ENCODE data around the gene RTN4R.

Gene RTN4R

GRCh38 chr22:20235389-20235991 lies 32.6 kb downstream of the RTN4R start:
- POLR2A ChIA-PET: interaction anchor here (1.2 kb wide), 1 partner anchor 30 kb away, joined by 3 read pairs; no protein-coding TSS in a partner anchor
- TF ChIP-seq SP1 (IDR thresholded peaks at IDR 0.05) (no peak), LEF1 (IDR thresholded peaks at IDR 0.05; ENCODE audit: borderline replicate concordance) (no peak), ARNT (IDR thresholded peaks at IDR 0.05) (no peak), FOXK2 (IDR thresholded peaks at IDR 0.05) (no peak), HDGF (IDR thresholded peaks at IDR 0.05; ENCODE audit: borderline replicate concordance) (no peak)
- TF ChIP-seq, protein P1, sequence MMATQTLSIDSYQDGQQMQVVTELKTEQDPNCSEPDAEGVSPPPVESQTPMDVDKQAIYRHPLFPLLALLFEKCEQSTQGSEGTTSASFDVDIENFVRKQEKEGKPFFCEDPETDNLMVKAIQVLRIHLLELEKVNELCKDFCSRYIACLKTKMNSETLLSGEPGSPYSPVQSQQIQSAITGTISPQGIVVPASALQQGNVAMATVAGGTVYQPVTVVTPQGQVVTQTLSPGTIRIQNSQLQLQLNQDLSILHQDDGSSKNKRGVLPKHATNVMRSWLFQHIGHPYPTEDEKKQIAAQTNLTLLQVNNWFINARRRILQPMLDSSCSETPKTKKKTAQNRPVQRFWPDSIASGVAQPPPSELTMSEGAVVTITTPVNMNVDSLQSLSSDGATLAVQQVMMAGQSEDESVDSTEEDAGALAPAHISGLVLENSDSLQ (IDR thresholded peaks at IDR 0.05): no peak
- no peak for DNase-seq (ENCODE audit: extremely low spot score)
- CTCF ChIA-PET: interaction anchor here (0.6 to 1.4 kb wide), 3 partner anchors 8 to 80 kb away, joined by 3 to 4 read pairs (median 3); no protein-coding TSS in a partner anchor

DNA sequence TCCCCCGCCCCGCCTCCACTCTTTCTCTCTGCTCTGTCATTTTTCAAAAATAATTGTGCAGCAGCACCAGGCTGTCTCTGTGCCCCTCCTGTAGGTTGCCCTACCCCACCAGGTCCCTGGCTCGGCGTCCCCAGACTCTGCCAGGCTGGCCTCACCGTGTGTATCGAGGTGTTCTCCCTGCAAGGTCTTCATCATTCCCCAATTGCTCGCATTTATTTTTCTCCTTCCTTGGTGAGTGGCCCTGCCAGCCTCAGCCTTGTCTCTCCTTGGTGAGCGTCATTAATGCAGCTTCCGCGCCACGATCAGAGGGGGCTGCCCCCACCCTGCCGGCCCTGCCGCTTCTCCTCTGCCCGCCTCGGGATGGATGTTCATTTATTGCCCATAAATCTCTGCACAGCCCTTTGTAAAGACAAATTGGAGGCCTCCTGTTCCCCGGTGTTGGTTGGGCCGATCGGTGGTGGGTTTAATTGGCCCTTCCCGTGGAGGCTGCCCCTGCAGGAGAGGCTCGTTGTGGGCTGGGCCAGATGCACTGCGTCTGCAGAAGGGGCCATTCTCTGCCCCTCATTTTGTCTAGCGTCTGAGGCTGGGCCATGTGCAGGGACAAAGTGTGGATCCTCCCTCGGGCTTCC lies 33.2 kb downstream of the RTN4R start:
- CTCF ChIA-PET: no interaction called here

DNA sequence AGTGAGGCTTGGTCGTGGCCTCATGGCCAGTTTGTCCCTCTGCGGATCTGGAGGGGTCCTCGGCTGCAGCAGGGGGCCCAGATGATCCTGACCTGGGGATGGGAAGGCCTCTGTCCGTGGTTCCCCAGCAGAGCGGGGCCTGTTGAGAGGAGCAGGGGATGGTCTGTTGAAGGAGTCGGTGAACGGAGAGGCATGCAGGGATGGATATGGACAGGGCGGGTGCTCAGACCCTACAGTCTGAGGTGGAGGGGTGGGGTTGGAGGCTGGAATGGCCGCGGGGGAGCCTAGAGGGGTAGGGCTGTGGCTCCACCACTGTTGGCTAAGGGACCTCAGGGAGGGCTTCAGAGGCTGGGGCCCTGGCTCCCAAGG lies 33.8 kb downstream of the RTN4R start:
- DNase-seq (ENCODE audit: extremely low spot score): no peak
- ChIA-PET POLR2A (no interaction called here), CTCF (no interaction called here)
- no peak for TF ChIP-seq BHLHE40 (IDR thresholded peaks at IDR 0.05; ENCODE audit: borderline replicate concordance)
- TF ChIP-seq LEF1 (IDR thresholded peaks at IDR 0.05; ENCODE audit: borderline replicate concordance): no peak
- TF ChIP-seq, protein P1 (IDR thresholded peaks at IDR 0.05): no peak
- TF ChIP-seq ZNF384 (IDR thresholded peaks at IDR 0.05): no peak
- no peak for TF ChIP-seq FOXM1 (IDR thresholded peaks at IDR 0.05; ENCODE audit: borderline replicate concordance)
- TF ChIP-seq FOXA1 (IDR thresholded peaks at IDR 0.05): no peak
- TF ChIP-seq FOXK2 (IDR thresholded peaks at IDR 0.05): no peak

More for the DNA sequence above, 33.2 kb downstream of the RTN4R start:
- TF ChIP-seq FOXK2 (IDR thresholded peaks at IDR 0.05) (no peak), SP1 (IDR thresholded peaks at IDR 0.05) (no peak), ELF4 (IDR thresholded peaks at IDR 0.05) (no peak), HDGF (IDR thresholded peaks at IDR 0.05; ENCODE audit: borderline replicate concordance) (no peak), FOXM1 (IDR thresholded peaks at IDR 0.05; ENCODE audit: borderline replicate concordance) (no peak), FOXA1 (IDR thresholded peaks at IDR 0.05) (no peak), TARDBP (IDR thresholded peaks at IDR 0.05) (no peak), LEF1 (IDR thresholded peaks at IDR 0.05; ENCODE audit: borderline replicate concordance) (no peak), SUZ12 (IDR thresholded peaks at IDR 0.05) (no peak)
- POLR2A ChIA-PET: no interaction called here
- DNase-seq (ENCODE audit: extremely low spot score): no peak

DNA sequence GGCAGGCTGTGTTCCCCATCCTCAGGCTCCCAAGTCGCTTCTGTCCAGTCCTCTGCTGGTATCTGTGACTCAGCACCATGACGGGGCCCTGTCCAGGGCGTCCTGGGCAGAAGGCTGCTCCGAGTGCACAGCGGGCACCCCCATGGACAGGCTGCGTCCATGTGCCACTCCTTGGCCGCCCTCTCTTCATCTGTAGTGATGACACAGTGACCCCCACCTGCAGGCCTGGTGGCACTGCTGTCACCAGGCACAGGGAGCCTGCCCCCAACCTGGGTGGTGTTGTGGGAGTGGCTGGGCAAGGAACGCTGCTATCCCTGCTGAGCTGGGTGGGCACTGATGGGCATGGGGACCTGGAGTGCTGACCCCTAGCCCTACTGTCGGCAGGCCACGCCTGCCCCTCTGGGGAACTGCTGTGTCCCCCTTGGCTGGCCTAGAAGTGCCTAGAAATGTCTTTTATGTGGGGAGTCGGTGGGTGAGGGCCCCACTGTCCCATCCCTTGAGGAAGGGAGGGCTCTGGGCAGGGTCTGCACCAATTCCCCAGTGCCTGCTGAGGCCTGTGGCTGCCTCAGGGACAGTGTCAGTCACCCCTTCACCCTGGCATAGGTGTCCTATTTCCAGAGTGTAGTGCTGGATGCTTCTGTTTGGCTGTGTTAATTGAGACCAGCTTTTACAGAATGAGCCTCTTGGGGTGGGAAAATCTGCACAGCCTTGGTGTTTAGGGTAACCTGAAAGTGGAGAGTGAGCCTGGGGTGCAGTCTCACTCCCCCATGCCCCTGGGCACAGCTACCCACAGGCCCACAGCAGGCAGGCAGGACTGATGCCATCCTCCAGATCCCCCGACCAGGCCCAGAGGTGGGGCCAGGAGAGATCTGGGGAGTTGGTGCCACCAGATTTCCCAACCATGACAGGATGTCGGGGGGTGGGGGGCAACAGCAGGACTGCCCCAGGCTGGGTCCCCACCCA lies 34.5 kb downstream of the RTN4R start:
- POLR2A ChIA-PET: no interaction called here
- DNase-seq (ENCODE audit: extremely low spot score): no peak
- CTCF ChIA-PET: no interaction called here
- TF ChIP-seq FOXA1 (IDR thresholded peaks at IDR 0.05) (no peak), ARNT (IDR thresholded peaks at IDR 0.05) (no peak), CTBP1 (IDR thresholded peaks at IDR 0.05; ENCODE audit: borderline replicate concordance) (no peak), L3MBTL2 (conservative IDR thresholded peaks at IDR 0.05) (no peak), SUZ12 (IDR thresholded peaks at IDR 0.05) (no peak), FOXK2 (IDR thresholded peaks at IDR 0.05) (no peak), FOXM1 (IDR thresholded peaks at IDR 0.05; ENCODE audit: borderline replicate concordance) (no peak), BHLHE40 (IDR thresholded peaks at IDR 0.05; ENCODE audit: borderline replicate concordance) (no peak)
- TF ChIP-seq, protein P1 (IDR thresholded peaks at IDR 0.05): no peak

GRCh38 chr22:20232781-20233180 lies 35.3 kb downstream of the RTN4R start:
- DNase-seq (ENCODE audit: extremely low spot score): no peak
- TF ChIP-seq TARDBP (IDR thresholded peaks at IDR 0.05) (no peak), SP1 (IDR thresholded peaks at IDR 0.05) (no peak), NFRKB (IDR thresholded peaks at IDR 0.05) (no peak), SUZ12 (IDR thresholded peaks at IDR 0.05) (no peak), FOXK2 (IDR thresholded peaks at IDR 0.05) (no peak)
- CTCF ChIA-PET: no interaction called here
- POLR2A ChIA-PET: no interaction called here

DNA sequence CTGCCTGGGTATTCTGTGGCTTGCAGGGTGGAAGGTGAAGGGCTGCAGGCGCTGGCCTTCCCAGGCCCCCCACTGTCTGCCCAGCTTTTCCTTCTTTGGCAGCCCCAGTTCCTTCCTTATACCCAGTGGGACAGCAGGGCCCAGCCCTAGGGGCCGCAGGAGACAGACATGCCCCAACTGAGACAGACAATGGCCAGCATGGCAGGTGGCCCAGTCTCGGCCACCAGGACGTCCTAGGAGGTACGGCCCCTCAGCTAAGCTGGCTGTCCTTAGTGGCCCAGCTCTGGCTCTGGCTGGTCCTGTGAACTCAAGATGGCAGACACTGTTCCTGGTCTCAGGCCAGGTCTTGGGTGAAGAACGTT lies 35.9 kb downstream of the RTN4R start:
- DNase-seq (ENCODE audit: extremely low spot score): no peak
- ChIA-PET POLR2A (no interaction called here), CTCF (no interaction called here)
- TF ChIP-seq FOXA1 (IDR thresholded peaks at IDR 0.05) (no peak), SP1 (IDR thresholded peaks at IDR 0.05) (no peak), ELF4 (IDR thresholded peaks at IDR 0.05) (no peak), FOXM1 (IDR thresholded peaks at IDR 0.05; ENCODE audit: borderline replicate concordance) (no peak), L3MBTL2 (conservative IDR thresholded peaks at IDR 0.05) (no peak), BHLHE40 (IDR thresholded peaks at IDR 0.05; ENCODE audit: borderline replicate concordance) (no peak), ZNF384 (IDR thresholded peaks at IDR 0.05) (no peak), TARDBP (IDR thresholded peaks at IDR 0.05) (no peak), ARNT (IDR thresholded peaks at IDR 0.05) (no peak), HDGF (IDR thresholded peaks at IDR 0.05; ENCODE audit: borderline replicate concordance) (no peak), CTBP1 (IDR thresholded peaks at IDR 0.05; ENCODE audit: borderline replicate concordance) (no peak), NFRKB (IDR thresholded peaks at IDR 0.05) (no peak), SUZ12 (IDR thresholded peaks at IDR 0.05) (no peak), LEF1 (IDR thresholded peaks at IDR 0.05; ENCODE audit: borderline replicate concordance) (no peak), FOXK2 (IDR thresholded peaks at IDR 0.05) (no peak)
- TF ChIP-seq, protein P1 (IDR thresholded peaks at IDR 0.05): no peak

All from HEK293T (cell line).